GM10248 (cell line): ENCODE data around the gene SRBD1.

Experiments used
- CTCF ChIA-PET: fragments of 300-600 bp; sonication (Branson Sonifier 250); formaldehyde crosslinking; extraction: SDS; loops from one replicate; lab custom pipeline; 2021; ENCODE audit warnings: antibody characterized with exemption; lab: Yijun Ruan, JAX
- POLR2A ChIA-PET: fragments of 350-650 bp; sonication (Branson Sonifier 250); formaldehyde crosslinking; extraction: SDS; loops from one replicate; lab custom pipeline; 2020; ENCODE audit warnings: antibody characterized with exemption; lab: Yijun Ruan, JAX
- DNase-seq: peaks from one replicate; pipeline ENCODE4 v3.0.0; 2012; ENCODE audit errors: extremely low spot score
- TF ChIP-seq, protein P1 (sequence below): IDR thresholded peaks from 2 replicates; pipeline ENCODE4 v1.5.1; 2012; ENCODE audit warnings: mild to moderate bottlenecking, low read depth; ENCODE audit errors: extremely low read depth, missing control alignments, control extremely low read depth

SRBD1 gene

DNA sequence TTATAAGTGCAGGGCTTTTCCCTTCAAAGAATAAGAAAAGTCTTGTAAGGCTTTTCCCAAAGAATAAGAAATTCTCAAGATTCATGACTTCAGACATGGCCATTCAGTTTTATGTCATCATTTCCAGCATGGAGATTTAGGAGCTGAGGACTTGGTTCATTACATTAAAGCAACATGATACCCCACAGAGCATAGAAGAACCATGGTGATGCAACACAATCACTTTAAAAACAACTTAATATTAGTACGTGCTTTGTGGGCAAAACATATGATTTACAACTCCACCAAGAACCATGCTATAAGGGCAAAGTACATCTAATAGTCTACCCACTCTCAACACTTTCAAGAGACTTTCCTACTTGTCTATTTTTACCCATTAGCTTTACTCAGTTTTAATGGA, 214.4 kb downstream of the SRBD1 start:
- CTCF ChIA-PET, result interaction anchor here (1.0 to 1.5 kb wide), 2 partner anchors 9 to 10 kb away, joined by 4 read pairs; no protein-coding TSS in a partner anchor
- no peak for DNase-seq
- POLR2A ChIA-PET, result no interaction called here
- TF ChIP-seq, protein P1, sequence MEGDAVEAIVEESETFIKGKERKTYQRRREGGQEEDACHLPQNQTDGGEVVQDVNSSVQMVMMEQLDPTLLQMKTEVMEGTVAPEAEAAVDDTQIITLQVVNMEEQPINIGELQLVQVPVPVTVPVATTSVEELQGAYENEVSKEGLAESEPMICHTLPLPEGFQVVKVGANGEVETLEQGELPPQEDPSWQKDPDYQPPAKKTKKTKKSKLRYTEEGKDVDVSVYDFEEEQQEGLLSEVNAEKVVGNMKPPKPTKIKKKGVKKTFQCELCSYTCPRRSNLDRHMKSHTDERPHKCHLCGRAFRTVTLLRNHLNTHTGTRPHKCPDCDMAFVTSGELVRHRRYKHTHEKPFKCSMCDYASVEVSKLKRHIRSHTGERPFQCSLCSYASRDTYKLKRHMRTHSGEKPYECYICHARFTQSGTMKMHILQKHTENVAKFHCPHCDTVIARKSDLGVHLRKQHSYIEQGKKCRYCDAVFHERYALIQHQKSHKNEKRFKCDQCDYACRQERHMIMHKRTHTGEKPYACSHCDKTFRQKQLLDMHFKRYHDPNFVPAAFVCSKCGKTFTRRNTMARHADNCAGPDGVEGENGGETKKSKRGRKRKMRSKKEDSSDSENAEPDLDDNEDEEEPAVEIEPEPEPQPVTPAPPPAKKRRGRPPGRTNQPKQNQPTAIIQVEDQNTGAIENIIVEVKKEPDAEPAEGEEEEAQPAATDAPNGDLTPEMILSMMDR, result no peak

DNA sequence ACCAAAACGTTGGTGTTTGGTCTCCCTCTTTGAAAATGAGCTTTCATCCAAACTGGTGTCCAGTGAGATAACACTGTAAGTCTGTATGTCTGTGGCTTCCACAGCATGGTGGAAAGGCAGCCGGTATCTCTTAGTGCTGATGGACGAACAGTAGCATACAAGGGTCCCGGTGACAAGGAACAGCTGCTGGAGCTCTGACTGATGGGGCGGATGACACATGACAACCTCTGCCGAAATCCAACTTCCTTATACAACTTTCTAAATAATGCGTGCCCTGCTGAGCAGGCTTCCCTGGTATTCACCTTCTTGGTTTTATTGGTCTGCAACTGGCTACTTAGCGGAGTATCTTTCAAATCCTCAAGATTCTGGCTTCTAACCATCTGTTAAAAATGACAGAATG, 216.2 kb downstream of the SRBD1 start:
- ChIA-PET POLR2A (no interaction called here), CTCF (interaction anchor here (1.1 kb wide), 1 partner anchor 10 kb away, joined by 3 read pairs; no protein-coding TSS in a partner anchor)
- TF ChIP-seq, protein P1, result no peak
- DNase-seq, result no peak

DNA sequence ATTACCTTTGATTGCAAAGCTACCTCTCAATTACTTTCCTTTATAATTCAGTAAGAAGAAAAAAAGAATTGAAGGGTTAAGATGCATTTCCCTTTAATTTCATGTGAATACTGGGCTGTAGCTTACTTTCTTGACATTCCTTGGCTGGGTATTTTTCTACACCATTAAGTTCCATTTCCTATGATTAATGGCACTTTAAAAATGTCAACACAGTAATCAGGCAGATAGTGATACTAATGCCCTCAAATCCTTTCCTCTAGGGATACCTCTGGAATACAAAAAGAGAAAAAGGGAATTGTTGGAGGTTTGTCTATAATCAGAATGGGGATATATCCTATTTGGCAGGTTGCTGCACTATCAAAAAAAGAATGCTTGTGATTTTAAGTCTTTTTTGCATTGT, 216.9 kb downstream of the SRBD1 start:
- TF ChIP-seq, protein P1, result no peak
- no peak for DNase-seq
- ChIA-PET POLR2A (no interaction called here), CTCF (interaction anchor here (1.1 kb wide), 2 partner anchors 9 to 26 kb away, joined by 3 read pairs; no protein-coding TSS in a partner anchor)

DNA sequence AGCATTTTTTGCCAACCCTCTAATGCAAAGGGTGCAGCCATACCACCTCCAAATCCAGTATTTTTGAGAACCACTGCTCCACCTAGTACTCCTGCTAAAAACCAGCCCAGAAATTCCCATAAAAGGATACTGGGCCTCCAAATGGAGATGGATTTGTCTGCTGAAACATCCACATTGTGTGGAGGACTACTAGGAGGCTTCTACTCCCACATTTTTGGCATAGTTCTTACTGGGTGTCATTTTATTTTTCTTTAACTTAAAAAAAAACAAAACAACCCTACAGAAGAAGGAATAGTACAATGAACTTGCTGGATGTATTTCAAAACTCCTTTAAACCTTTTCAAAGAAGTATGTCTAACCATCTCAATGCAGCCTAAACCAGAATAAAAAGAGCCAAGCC, 219.2 kb downstream of the SRBD1 start:
- no peak for DNase-seq
- CTCF ChIA-PET, result interaction anchor here (1.1 kb wide), 1 partner anchor 8 kb away, joined by 6 read pairs; no protein-coding TSS in a partner anchor
- TF ChIP-seq, protein P1, result no peak
- POLR2A ChIA-PET, result no interaction called here

DNA sequence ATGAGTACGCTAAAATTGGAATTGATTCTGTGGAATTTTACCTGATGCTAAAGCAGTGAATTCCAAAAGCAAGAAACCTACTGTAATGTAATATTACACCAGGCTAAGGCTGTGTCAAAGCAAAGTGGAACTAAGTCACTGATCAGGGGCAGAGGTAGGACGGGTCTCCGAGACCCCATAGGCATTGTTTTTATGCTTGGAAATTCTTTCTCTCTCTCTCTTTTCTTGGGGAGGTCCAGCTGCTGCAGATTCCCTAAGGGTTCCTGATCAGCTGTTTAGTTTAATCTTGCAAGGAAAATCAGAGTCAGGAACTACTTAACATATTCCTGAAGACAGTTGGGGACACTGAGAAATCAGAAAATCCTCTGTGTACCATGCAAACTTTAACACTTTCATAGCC, 220.2 kb downstream of the SRBD1 start:
- no peak for DNase-seq
- TF ChIP-seq, protein P1, result no peak
- CTCF ChIA-PET, result interaction anchor here (1.0 kb wide), 1 partner anchor 13 kb away, joined by 3 read pairs; no protein-coding TSS in a partner anchor
- POLR2A ChIA-PET, result no interaction called here

DNA sequence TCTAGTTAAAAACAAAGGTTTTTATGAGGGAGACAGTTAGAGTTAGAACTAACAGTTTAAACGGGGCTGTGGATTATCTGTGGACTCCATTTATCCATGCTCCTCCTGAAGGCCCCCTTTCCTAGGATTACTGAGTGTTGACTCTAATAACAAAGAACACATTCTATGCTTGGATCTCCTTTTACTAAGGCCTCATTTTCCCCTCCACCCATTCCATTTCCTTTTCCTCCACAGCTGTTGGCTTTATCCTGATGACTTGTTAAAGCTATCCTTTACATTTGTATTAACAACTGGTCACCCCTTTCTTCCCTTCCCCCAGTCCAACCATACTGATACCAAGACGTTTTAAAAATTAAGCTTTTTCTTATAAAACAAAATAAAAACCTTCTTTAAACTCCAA, 220.6 kb downstream of the SRBD1 start:
- TF ChIP-seq, protein P1, result no peak
- CTCF ChIA-PET, result interaction anchor here (1.0 kb wide), 1 partner anchor 13 kb away, joined by 3 read pairs; no protein-coding TSS in a partner anchor
- POLR2A ChIA-PET, result no interaction called here
- DNase-seq, result no peak
